NB4 (cell line): ENCODE measurements around the gene PIGM.

Experiments
- DNase-seq: peaks from one replicate; pipeline ENCODE4 v3.0.0; 2010; ENCODE audit warnings: low read depth
- H3K4me3 ChIP-seq: one replicate; pipeline ENCODE4 v1.5.1; 2011; ENCODE audit warnings: mild to moderate bottlenecking, low read depth, low read length, moderate library complexity
- POLR2A ChIP-seq: IDR thresholded peaks from 2 replicates; pipeline ENCODE4 v1.6.1; 2011; ENCODE audit warnings: mild to moderate bottlenecking; ENCODE audit not compliant: insufficient read length; ENCODE audit errors: extremely low read depth
- TF ChIP-seq, protein P1 (sequence below): IDR thresholded peaks from one replicate; pipeline ENCODE4 v1.5.1; 2012; ENCODE audit warnings: low read depth, low read length
- TF ChIP-seq, protein P2 (sequence below): IDR thresholded peaks from 2 replicates; pipeline ENCODE4 v1.6.1; 2011; ENCODE audit warnings: low read depth, low read length

Gene PIGM

GRCh38 chr1:159977364-159978106 lies 54.3 kb downstream of the PIGM start:
- TF ChIP-seq, protein P1, sequence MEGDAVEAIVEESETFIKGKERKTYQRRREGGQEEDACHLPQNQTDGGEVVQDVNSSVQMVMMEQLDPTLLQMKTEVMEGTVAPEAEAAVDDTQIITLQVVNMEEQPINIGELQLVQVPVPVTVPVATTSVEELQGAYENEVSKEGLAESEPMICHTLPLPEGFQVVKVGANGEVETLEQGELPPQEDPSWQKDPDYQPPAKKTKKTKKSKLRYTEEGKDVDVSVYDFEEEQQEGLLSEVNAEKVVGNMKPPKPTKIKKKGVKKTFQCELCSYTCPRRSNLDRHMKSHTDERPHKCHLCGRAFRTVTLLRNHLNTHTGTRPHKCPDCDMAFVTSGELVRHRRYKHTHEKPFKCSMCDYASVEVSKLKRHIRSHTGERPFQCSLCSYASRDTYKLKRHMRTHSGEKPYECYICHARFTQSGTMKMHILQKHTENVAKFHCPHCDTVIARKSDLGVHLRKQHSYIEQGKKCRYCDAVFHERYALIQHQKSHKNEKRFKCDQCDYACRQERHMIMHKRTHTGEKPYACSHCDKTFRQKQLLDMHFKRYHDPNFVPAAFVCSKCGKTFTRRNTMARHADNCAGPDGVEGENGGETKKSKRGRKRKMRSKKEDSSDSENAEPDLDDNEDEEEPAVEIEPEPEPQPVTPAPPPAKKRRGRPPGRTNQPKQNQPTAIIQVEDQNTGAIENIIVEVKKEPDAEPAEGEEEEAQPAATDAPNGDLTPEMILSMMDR = no peak
- TF ChIP-seq POLR2A = no peak
- TF ChIP-seq, protein P2, sequence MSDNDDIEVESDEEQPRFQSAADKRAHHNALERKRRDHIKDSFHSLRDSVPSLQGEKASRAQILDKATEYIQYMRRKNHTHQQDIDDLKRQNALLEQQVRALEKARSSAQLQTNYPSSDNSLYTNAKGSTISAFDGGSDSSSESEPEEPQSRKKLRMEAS = no peak
- no peak overlapping the region for H3K4me3 ChIP-seq
- no peak for DNase-seq
